Thoracic aorta (tissue), 2 donors: Measurements from ENCODE around the gene DBF4B. TPM values are rescaled to one million over a fixed set of nuclear protein-coding genes. Genes with fewer than 3 reads are reported as not detected.
"Not testable (repeated sequence)": the region's sequence is repeated elsewhere in the genome, so short reads cannot be mapped to it uniquely, and the experiment has no call there.

Experiments
- ATAC-seq: fragments of 150-250 bp; one replicate; pipeline ENCODE4 v1.8.0; 2017; ENCODE audit warnings: low read depth; ENCODE audit not compliant: insufficient number of reproducible peaks, low FRiP score
- DNase-seq: peaks from one replicate; pipeline ENCODE4 v3.0.0-alpha.2; 2020; ENCODE audit warnings: low spot score
- H3K27ac ChIP-seq, 2 donors: fragments of 200-600 bp; sonication (generic); 1 replicate in 1 of 2; 2 replicates in 1 of 2; pipeline ENCODE4 v1.5.1; 2016; ENCODE audit warnings: mild to moderate bottlenecking in 2 of 2, moderate library complexity in 2 of 2
- H3K27me3 ChIP-seq: fragments of 200-600 bp; sonication (generic); replicated peaks from 2 replicates; pipeline ENCODE4 v1.6.0; 2016; ENCODE audit warnings: mild to moderate bottlenecking; ENCODE audit not compliant: insufficient read depth
- H3K36me3 ChIP-seq: fragments of 200-600 bp; sonication (generic); one replicate; pipeline ENCODE4 v1.5.1; 2016
- H3K4me1 ChIP-seq, 2 donors: fragments of 200-600 bp; sonication (generic); 1 replicate in 1 of 2; 2 replicates in 1 of 2; pipeline versions ENCODE4 v1.5.1 to v1.6.0; 2016; ENCODE audit warnings: low read depth in 2 of 2, mild to moderate bottlenecking in 1 of 2; ENCODE audit not compliant: control insufficient read depth in 1 of 2
- H3K4me3 ChIP-seq: fragments of 200-600 bp; sonication (generic); 2 replicates; pipeline ENCODE4 v1.5.1; 2016; ENCODE audit warnings: mild to moderate bottlenecking
- H3K9me3 ChIP-seq: fragments of 200-600 bp; sonication (generic); 2 replicates; pipeline ENCODE4 v1.5.1; 2016
- total RNA-seq, 2 donors: library from RNA; depleted of rRNA; stranded (reverse); fragments of >200 nt; gene quantifications; one replicate each; pipeline versions ENCODE4 v1.1.0 to v1.2.3, GENCODE V29; 2016
- TF ChIP-seq, protein P1 (sequence below): fragments of 200-600 bp; sonication (generic); IDR thresholded peaks from one replicate; pipeline ENCODE4 v1.5.1; 2019; ENCODE audit warnings: antibody characterized with exemption

The DBF4B gene
- total RNA-seq, 2 donors from 2014 or later: 5.7 to 7.8 TPM

DNA sequence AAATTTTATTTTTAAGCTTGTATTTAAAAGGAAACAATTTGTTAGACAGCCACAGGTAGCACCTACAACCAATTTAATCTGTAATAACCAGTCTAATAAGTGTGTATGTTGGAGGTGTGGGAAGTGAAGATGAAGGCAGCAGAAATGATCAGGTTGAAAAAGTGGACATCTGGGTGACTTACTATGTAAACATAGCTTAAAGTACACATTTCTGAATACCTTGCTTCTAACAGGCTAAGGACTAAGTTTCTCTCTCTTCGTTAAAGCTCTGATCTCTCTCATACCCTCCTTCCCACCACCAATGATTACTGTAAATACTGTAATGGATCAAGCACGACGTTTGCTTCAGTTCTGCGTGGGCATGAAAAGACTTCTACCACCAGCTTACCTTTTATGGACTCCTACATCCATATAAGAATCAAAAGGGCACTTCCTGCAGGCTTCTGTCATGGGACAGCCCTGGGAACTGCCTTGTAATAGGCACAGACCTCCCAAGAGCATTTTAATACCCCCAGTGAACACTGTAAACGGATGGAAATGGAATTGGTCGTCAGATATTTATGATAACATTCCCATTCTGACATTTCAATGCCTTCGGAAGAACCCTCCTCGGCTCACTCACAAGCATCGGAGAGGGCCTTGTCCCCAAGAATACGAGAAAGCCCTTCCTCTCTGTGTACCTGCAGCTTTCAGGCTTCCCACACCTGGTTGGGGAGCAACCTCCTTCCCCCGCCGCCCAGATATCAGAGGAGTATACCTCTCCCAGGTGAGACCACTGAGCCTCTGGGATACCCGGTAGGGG is 19.6 kb upstream of the DBF4B start:
- Histone ChIP-seq H3K4me3 (peak overlapping the region; percentile 79), H3K4me1 (peaks cover 0 to 19% of the 10 kb centered on the region in 2 donors), H3K27me3 (no peaks in the 10 kb centered on the region), H3K36me3 (no peaks in the 10 kb centered on the region), H3K27ac (peak overlapping the region; percentile 59 to 71), H3K9me3 (no peaks in the 10 kb centered on the region)
- TF ChIP-seq, protein P1, sequence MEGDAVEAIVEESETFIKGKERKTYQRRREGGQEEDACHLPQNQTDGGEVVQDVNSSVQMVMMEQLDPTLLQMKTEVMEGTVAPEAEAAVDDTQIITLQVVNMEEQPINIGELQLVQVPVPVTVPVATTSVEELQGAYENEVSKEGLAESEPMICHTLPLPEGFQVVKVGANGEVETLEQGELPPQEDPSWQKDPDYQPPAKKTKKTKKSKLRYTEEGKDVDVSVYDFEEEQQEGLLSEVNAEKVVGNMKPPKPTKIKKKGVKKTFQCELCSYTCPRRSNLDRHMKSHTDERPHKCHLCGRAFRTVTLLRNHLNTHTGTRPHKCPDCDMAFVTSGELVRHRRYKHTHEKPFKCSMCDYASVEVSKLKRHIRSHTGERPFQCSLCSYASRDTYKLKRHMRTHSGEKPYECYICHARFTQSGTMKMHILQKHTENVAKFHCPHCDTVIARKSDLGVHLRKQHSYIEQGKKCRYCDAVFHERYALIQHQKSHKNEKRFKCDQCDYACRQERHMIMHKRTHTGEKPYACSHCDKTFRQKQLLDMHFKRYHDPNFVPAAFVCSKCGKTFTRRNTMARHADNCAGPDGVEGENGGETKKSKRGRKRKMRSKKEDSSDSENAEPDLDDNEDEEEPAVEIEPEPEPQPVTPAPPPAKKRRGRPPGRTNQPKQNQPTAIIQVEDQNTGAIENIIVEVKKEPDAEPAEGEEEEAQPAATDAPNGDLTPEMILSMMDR: no peak
- ATAC-seq (no peak), DNase-seq (no peak)

DNA sequence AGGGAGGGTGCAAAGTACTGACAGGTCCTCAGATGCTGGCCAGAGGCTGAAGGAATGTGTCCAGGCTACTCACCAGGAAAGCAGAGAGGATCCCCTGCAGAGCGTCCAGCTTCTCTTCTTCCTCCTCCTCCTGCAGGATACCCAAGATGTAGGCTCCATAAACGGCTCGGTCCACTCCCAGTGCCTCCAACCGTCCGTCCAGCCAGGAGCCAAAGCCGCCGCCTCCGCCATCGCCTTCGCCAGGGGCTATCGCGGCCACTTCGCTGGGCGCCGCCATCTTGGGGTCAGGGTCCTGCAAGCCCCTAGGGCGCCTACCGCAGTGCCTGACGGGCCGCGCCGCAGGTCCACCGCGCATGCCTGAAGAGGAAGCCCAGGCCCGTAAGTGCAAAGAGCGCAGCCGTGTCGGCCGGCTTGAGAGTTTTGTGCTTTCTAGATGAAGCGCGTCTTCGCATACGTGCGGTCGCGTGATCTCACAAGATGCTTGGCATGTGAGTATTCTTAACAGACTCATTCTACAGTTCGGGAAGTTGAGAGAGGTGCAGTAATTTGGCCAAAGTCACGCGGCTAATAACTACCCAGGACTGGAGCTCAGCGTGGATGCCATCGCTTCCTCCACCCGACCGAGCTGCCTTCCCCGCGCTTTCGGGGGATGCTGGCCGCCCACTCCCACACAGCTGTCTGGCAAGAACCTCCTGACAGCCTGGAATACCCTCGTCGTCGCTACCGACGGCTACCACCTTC is 18.8 kb upstream of the DBF4B start, which contains the start of gene CCDC43:
Gene CCDC43 (minus strand): TSS at position 300 of the 741 bp plus-strand sequence. CDS start 23 bp downstream, at position 277.
- Histone ChIP-seq H3K4me3 (peak within 1 kb of the TSS; percentile 79), H3K27ac (peak within 1 kb of the TSS; percentile 59 to 71), H3K4me1 (peaks cover 0 to 19% of the 10 kb centered on the region in 2 donors), H3K36me3 (no peaks in the 10 kb centered on the region), H3K9me3 (no peaks in the 10 kb centered on the region), H3K27me3 (no peaks in the 10 kb centered on the region)
- DNase-seq (peak; percentile 66), ATAC-seq (peak; percentile 77)
- TF ChIP-seq, protein P1: no peak

DNA sequence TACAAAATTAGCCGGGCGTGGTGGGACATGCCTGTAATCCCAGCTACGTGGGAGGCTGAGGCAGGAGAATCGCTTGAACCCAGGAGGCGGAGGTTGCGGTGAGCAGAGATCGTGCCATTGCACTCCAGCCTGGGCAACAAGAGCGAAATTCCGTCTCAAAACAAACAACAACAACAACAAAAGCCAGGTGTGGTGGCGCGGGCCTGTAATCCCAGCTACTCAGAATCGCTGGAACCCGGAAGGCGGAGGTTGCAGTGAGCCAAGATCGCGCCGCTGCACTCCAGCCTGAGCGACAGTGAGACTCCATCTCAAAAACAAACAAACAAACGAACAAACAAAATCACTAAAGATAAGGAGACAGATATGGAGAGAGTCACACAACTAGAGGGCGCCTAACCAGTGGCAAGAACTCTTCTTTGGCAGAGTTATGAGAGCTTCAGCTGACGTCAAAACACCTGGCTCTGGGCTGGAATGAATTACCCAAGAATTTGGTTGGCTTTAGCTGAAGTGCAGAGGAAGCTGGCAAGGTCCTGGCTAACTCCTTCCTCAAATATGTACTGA is 17.6 kb upstream of the DBF4B start:
- not testable (repeated sequence) for H3K36me3 ChIP-seq, H3K9me3 ChIP-seq, ATAC-seq, H3K4me3 ChIP-seq, H3K27me3 ChIP-seq, DNase-seq, H3K27ac ChIP-seq
- H3K4me1 ChIP-seq: peaks cover 0 to 19% of the 10 kb centered on the region in 2 donors

DNA sequence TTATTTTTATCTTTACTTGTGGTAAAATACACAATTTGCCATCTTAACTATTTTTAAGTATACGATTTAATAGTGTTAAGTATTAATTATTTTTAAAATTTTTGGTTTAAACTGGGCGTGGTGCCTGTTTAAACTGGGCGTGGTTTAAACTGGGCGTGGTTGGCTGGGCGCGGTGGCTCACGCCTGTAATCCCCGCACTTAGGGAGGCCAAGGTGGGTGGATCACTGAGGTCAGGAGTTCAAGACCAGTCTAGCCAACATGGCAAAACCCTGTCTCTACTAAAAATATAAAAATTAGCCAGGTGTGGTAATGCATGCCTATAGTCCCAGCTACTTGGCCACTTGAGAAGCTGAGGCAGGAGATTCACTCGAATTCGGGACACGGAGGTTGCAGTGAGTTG is 14.9 kb upstream of the DBF4B start:
- ATAC-seq: no peak
- H3K4me1 ChIP-seq: peaks cover 0 to 14% of the 10 kb centered on the region in 2 donors
- TF ChIP-seq, protein P1: no peak

DNA sequence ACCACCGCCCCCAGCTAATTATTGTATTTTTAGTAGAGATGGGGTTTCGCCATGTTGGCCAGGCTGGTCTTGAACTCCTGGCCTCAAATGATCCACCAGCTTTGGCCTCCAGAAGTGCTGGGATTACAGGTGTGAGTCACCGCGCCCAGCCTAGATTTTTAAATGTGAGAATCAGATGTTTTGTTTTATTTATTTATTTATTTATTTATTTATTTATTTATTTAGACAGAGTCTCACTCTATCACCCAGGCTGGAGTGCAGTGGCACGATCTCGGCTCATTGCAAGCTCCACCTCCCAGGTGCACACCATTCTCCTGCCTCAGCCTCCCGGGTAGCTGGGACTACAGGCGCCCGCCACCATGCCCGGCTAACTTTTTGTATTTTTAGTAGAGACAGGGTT is 8.2 kb upstream of the DBF4B start:
- H3K4me3 ChIP-seq, H3K27me3 ChIP-seq, DNase-seq, H3K4me1 ChIP-seq, ATAC-seq, H3K36me3 ChIP-seq, H3K9me3 ChIP-seq, H3K27ac ChIP-seq: not testable (repeated sequence)

More for the DNA sequence above, 14.9 kb upstream of the DBF4B start:
- DNase-seq: no peak
- H3K4me3 ChIP-seq: no peak overlapping the region
- H3K36me3 ChIP-seq: no peaks in the 10 kb centered on the region
- no peak overlapping the region for H3K27ac ChIP-seq
- H3K9me3 ChIP-seq: no peaks in the 10 kb centered on the region
- H3K27me3 ChIP-seq: no peaks in the 10 kb centered on the region
